ENCODE results near the gene CATSPER1.

Gene CATSPER1

GRCh38 chr11:66002648-66003225 is 23.5 kb downstream of the CATSPER1 start:
- no peaks in the 10 kb centered on the region for H3K27me3 ChIP-seq (ENCODE audit: control insufficient read depth, insufficient read depth, low read length)
- H3K36me3 ChIP-seq (ENCODE audit: control insufficient read depth, insufficient read depth, low read length), result no peaks in the 10 kb centered on the region
- H3K4me1 ChIP-seq, result no peaks in the 10 kb centered on the region
- H3K79me2 ChIP-seq, result peaks cover 2% of the 10 kb centered on the region
- H3K4me3 ChIP-seq (ENCODE audit: low read depth, low read length), result peak overlapping the region; percentile 93
- peak overlapping the region; percentile 91 for H3K4me2 ChIP-seq (ENCODE audit: low read length)
- no peak overlapping the region for H3K9ac ChIP-seq
- peak overlapping the region; percentile 90 for H3K27ac ChIP-seq
- no peaks in the 10 kb centered on the region for H3K9me3 ChIP-seq (ENCODE audit: control insufficient read depth, low read length)
- no peak for TF ChIP-seq CTCF (IDR thresholded peaks at IDR 0.05)
- H2AFZ ChIP-seq, result peak overlapping the region; percentile 96

- H3K27ac ChIP-seq, result peak within 1 kb of the TSS; percentile 90
- no peaks in the 10 kb centered on the region for H3K4me1 ChIP-seq
- H3K36me3 ChIP-seq (ENCODE audit: control insufficient read depth, insufficient read depth, low read length), result no peaks in the 10 kb centered on the region
- peak within 1 kb of the TSS; percentile 93 for H3K4me3 ChIP-seq (ENCODE audit: low read depth, low read length)
- H3K4me2 ChIP-seq (ENCODE audit: low read length), result peak within 1 kb of the TSS; percentile 91
- H3K27me3 ChIP-seq (ENCODE audit: control insufficient read depth, insufficient read depth, low read length), result no peaks in the 10 kb centered on the region
- peak within 1 kb of the TSS; percentile 96 for H2AFZ ChIP-seq
- H3K9ac ChIP-seq, result no peak within 1 kb of the TSS
- peaks cover 2% of the 10 kb centered on the region for H3K79me2 ChIP-seq
- H3K9me3 ChIP-seq (ENCODE audit: control insufficient read depth, low read length), result no peaks in the 10 kb centered on the region
- no peak for TF ChIP-seq CTCF (IDR thresholded peaks at IDR 0.05)
Measured at GRCh38 chr11:66001942-66002647, 24.2 kb downstream of the CATSPER1 start, which contains the start of the genes BANF1 and EIF1AD. TSS of gene BANF1 (plus strand) at chr11:66002503. CDS start at chr11:66003251, 748 bp downstream. TSS of gene EIF1AD (minus strand) at chr11:66002157. CDS start at chr11:66000389, 1,768 bp downstream.

- H3K79me2 ChIP-seq, result peaks cover 2% of the 10 kb centered on the region
- no peak overlapping the region for H3K4me3 ChIP-seq (ENCODE audit: low read depth, low read length)
- no peaks in the 10 kb centered on the region for H3K27me3 ChIP-seq (ENCODE audit: control insufficient read depth, insufficient read depth, low read length)
- H3K4me2 ChIP-seq (ENCODE audit: low read length), result no peak overlapping the region
- no peak overlapping the region for H3K27ac ChIP-seq
- no peak overlapping the region for H3K9ac ChIP-seq
- H3K36me3 ChIP-seq (ENCODE audit: control insufficient read depth, insufficient read depth, low read length), result no peaks in the 10 kb centered on the region
- no peak overlapping the region for H2AFZ ChIP-seq
- no peaks in the 10 kb centered on the region for H3K4me1 ChIP-seq
- H3K9me3 ChIP-seq (ENCODE audit: control insufficient read depth, low read length), result no peaks in the 10 kb centered on the region
- TF ChIP-seq CTCF (IDR thresholded peaks at IDR 0.05), result no peak
Measured at GRCh38 chr11:65997286-65997685, 29.0 kb downstream of the CATSPER1 start.

- no peaks in the 10 kb centered on the region for H3K36me3 ChIP-seq (ENCODE audit: control insufficient read depth, insufficient read depth, low read length)
- no peak for TF ChIP-seq CTCF (IDR thresholded peaks at IDR 0.05)
- H2AFZ ChIP-seq, result no peak overlapping the region
- no peak overlapping the region for H3K9ac ChIP-seq
- no peak overlapping the region for H3K27ac ChIP-seq
- H3K79me2 ChIP-seq, result no peaks in the 10 kb centered on the region
- no peaks in the 10 kb centered on the region for H3K27me3 ChIP-seq (ENCODE audit: control insufficient read depth, insufficient read depth, low read length)
- no peaks in the 10 kb centered on the region for H3K4me1 ChIP-seq
- H3K4me3 ChIP-seq (ENCODE audit: low read depth, low read length), result no peak overlapping the region
- H3K4me2 ChIP-seq (ENCODE audit: low read length), result no peak overlapping the region
- no peaks in the 10 kb centered on the region for H3K9me3 ChIP-seq (ENCODE audit: control insufficient read depth, low read length)
Measured at GRCh38 chr11:65992056-65992455, 34.2 kb downstream of the CATSPER1 start.
